K562 (cell line): ENCODE results near the gene GMPR2. TPM values are rescaled to one million over a fixed set of nuclear protein-coding genes. Genes with fewer than 3 reads are reported as not detected.

Source experiments
- LCOR ChIP-seq: sonication (generic); formaldehyde crosslinking; IDR thresholded peaks from 2 replicates; pipeline ENCODE4 v1.8.0; 2022; ENCODE audit warnings: mild to moderate bottlenecking, missing genetic modification reagents
- MIER1 ChIP-seq: fragments of 450-650 bp; IDR thresholded peaks from 2 replicates; pipeline ENCODE4 v1.6.1; 2016; ENCODE audit warnings: antibody characterized with exemption, mild to moderate bottlenecking, low read depth
- U2AF2 ChIP-seq: fragments of 200-400 bp; formaldehyde crosslinking; optimal IDR thresholded peaks from 2 replicates; pipeline ENCODE3; 2017; ENCODE audit warnings: low read depth, mild to moderate bottlenecking, low read length
- ZNF699 ChIP-seq: fragments of 250-450 bp; sonication (Bioruptor Pico); IDR thresholded peaks from 2 replicates; pipeline ENCODE4 v1.8.0; 2021; ENCODE audit warnings: mild to moderate bottlenecking, moderate library complexity; ENCODE audit not compliant: insufficient replicate concordance
- polyA plus RNA-seq, 8 experiments: library from polyadenylated mRNA; depleted of rRNA in 4 of 8; stranded (reverse) in 5 of 8; unstranded in 3 of 8; fragments of >200 nt; fragmentation: Nextera tagmentation in 2 of 8; fragmentation: Illumina TruSeq in 1 of 8; extraction: Ambion mirVana in 2 of 8; extraction: Trizol in 1 of 8; gene quantifications; 2 replicates each; pipeline versions ENCODE4 v1.2.1 to v1.2.3, GENCODE V29; 2011 to 2014; ENCODE audit warnings: inconsistent platforms in 1 of 8, missing spikeins in 1 of 8
- total RNA-seq, 7 experiments: library from RNA; depleted of rRNA in 6 of 7; stranded (reverse); fragments of >200 nt in 6 of 7; fragmentation: Illumina TruSeq in 2 of 7; extraction: Trizol in 2 of 7; gene quantifications; 2 replicates each; pipeline versions ENCODE4 v1.2.1 to v1.2.3, GENCODE V29; 2011 to 2021; ENCODE audit warnings: low replicate concordance in 1 of 7
- TF ChIP-seq, protein P1 (sequence below), 2 experiments: IDR thresholded peaks in 1 of 2; conservative IDR thresholded peaks in 1 of 2; 2 replicates each; pipeline ENCODE4 v1.6.1; 2016; ENCODE audit warnings: low read depth in 2 of 2, mild to moderate bottlenecking in 1 of 2, missing compliant biosample characterization in 1 of 2, missing genetic modification characterization in 1 of 2, moderate library complexity in 1 of 2
- TF ChIP-seq, protein P2 (sequence below), 2 experiments: IDR thresholded peaks; 2 replicates each; pipeline ENCODE4 v1.6.1; 2011; ENCODE audit warnings: borderline replicate concordance in 1 of 2, control low read depth in 1 of 2, low read depth in 1 of 2, low read length in 1 of 2, mild to moderate bottlenecking in 1 of 2, mixed read lengths in 1 of 2, moderate library complexity in 1 of 2; ENCODE audit not compliant: insufficient read depth in 1 of 2, insufficient read length in 1 of 2, poor library complexity in 1 of 2, severe bottlenecking in 1 of 2; ENCODE audit errors: extremely low read depth in 1 of 2

GMPR2 gene
- total and polyA plus RNA-seq, 9 of the 15 experiments (the other 6 are each of a cell fraction or from before 2014, with no cell fraction given) = 26.4 to 67.4 (median 36.3) TPM

DNA sequence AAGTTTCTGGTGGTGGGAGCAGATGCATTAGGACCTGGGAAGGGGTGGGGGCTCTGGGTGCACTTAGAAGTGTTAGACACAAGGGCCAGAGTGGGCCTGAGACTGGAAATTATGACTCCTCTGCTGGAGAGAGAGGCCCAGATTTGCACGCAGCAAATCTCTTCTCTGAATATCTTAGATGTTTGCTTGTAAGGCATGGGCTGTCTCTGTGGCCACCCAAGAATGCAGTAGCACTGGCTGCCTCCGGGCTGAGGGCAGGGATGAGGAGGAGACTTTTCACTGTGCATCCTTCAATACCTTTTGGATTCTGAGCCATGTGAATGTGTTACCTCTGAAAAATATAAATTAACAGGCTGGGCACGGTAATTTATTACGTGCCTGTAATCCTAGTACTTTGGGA, 52.6 kb downstream of the GMPR2 start (continued):
- no peak for TF ChIP-seq ZNF699
- TF ChIP-seq U2AF2 = no peak
- TF ChIP-seq MIER1 = no peak
- TF ChIP-seq, protein P1, sequence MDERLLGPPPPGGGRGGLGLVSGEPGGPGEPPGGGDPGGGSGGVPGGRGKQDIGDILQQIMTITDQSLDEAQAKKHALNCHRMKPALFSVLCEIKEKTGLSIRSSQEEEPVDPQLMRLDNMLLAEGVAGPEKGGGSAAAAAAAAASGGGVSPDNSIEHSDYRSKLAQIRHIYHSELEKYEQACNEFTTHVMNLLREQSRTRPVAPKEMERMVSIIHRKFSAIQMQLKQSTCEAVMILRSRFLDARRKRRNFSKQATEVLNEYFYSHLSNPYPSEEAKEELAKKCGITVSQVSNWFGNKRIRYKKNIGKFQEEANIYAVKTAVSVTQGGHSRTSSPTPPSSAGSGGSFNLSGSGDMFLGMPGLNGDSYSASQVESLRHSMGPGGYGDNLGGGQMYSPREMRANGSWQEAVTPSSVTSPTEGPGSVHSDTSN (CRISPR knock-in tag; IDR thresholded peaks at IDR 0.05; ENCODE audit: low read depth) = no peak
- TF ChIP-seq, protein P1 (tag; conservative IDR thresholded peaks at IDR 0.05; ENCODE audit: low read depth) = no peak
- no peak for TF ChIP-seq LCOR
- TF ChIP-seq, protein P2, sequence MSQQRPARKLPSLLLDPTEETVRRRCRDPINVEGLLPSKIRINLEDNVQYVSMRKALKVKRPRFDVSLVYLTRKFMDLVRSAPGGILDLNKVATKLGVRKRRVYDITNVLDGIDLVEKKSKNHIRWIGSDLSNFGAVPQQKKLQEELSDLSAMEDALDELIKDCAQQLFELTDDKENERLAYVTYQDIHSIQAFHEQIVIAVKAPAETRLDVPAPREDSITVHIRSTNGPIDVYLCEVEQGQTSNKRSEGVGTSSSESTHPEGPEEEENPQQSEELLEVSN (IDR thresholded peaks at IDR 0.05; ENCODE audit: borderline replicate concordance in 1 of 2, extremely low read depth in 1 of 2, insufficient read depth in 1 of 2, insufficient read length in 1 of 2, low read depth in 1 of 2, low read length in 1 of 2, poor library complexity in 1 of 2, severe bottlenecking in 1 of 2) = no peak
- TF ChIP-seq, all 486 proteins: peak for 0
